ENCODE results near the gene GAS1. TPM values are rescaled to one million over a fixed set of nuclear protein-coding genes. Genes with fewer than 3 reads are reported as not detected.

GAS1 gene
- total RNA-seq, 4 donors from 2014 or later: 27.0 to 328 (median 97.9) TPM

DNA sequence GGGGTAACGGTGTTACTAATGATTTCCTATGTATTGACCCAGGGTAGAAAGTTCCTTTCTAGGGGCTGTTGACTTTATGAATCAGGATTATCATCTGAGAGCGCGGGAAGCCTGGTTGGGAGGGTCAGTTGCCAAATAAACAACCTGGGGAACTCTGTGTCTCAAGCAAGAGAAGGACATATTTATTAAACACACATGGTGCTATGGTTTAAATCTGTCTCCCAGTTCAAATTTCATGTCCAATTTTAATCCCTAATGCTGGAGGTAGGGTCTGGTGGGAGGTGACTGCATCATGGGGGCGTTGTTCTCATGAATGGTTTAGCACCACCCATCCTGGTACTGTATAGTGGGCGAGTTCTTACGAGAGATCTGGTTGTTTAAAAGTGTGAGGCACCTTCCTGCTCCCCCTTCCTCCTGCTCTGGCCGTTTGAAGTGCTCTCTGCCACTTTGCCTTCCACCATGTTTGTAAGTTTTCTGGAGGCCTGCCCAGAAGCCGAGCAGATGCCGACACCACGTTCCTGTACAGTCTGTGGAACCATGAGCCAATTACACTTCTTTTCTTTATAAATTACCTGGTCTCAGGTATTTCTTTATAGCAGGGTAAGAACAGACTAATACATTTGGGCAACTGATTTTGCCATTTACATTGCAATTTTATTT lies 19.7 kb upstream of the GAS1 start:
- ATAC-seq (ENCODE audit: low FRiP score) (no peak), DNase-seq (ENCODE audit: low spot score) (no peak)
- TF ChIP-seq, protein P1, sequence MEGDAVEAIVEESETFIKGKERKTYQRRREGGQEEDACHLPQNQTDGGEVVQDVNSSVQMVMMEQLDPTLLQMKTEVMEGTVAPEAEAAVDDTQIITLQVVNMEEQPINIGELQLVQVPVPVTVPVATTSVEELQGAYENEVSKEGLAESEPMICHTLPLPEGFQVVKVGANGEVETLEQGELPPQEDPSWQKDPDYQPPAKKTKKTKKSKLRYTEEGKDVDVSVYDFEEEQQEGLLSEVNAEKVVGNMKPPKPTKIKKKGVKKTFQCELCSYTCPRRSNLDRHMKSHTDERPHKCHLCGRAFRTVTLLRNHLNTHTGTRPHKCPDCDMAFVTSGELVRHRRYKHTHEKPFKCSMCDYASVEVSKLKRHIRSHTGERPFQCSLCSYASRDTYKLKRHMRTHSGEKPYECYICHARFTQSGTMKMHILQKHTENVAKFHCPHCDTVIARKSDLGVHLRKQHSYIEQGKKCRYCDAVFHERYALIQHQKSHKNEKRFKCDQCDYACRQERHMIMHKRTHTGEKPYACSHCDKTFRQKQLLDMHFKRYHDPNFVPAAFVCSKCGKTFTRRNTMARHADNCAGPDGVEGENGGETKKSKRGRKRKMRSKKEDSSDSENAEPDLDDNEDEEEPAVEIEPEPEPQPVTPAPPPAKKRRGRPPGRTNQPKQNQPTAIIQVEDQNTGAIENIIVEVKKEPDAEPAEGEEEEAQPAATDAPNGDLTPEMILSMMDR (IDR thresholded peaks at IDR 0.05): no peak

DNA sequence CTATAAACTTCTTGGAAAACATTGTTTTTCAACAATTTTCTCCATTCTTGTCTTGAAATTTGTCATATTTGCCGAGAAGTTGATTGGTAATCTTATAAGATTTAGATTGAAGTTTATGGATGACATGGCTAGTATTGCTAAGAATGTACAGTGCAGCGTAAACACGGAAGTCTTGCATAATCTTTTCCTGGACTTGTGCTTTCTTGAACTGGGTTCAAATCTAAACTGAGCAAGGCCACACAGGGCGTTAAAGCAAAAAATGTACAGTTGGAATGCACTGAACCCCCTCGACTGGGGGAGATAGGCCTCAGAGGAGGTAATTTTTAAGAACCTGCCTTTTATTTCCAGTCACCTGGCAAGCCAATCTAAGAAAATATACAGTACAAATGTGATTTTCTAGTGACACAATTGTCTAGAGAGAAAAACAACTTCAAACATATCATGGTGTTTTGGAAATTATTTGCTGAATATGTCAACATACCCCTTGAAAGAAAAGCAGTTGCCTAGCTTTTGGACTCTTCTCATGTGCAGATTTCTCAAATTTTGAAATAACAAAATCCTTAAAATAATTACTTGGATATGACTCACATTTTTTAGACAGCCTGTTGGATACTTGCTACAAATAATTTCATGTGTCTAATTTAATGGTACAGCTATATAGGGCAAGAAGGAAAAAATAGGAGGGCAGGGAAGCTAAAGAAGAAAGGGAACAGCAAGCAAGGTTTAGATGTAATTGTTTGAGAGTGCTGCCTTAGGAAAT lies 18.5 kb upstream of the GAS1 start:
- DNase-seq (ENCODE audit: low spot score) (no peak), ATAC-seq (ENCODE audit: low FRiP score) (peak; percentile 65)
- TF ChIP-seq, protein P1 (IDR thresholded peaks at IDR 0.05): no peak

DNA sequence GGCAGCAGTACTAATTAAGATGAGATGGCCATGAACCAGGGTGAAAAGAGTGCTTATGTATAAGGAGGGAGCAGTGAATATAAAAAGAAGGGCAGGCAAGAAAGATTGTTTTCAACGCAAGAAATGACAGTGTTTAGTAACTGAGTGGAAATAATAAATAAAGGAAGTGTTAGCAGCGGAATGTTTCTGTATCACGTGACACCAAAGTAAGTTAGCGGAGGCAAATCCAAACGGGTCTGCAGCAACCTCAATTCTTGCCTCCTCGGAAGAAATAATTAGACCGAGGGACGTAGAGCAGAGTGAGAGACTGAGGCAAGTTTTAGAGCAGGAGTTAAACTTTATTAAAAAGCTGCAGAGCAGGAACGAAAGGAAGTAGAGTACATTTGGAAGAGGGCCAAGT lies 15.4 kb upstream of the GAS1 start:
- TF ChIP-seq, protein P1 (IDR thresholded peaks at IDR 0.05): no peak
- ATAC-seq (ENCODE audit: low FRiP score) (no peak), DNase-seq (ENCODE audit: low spot score) (no peak)

DNA sequence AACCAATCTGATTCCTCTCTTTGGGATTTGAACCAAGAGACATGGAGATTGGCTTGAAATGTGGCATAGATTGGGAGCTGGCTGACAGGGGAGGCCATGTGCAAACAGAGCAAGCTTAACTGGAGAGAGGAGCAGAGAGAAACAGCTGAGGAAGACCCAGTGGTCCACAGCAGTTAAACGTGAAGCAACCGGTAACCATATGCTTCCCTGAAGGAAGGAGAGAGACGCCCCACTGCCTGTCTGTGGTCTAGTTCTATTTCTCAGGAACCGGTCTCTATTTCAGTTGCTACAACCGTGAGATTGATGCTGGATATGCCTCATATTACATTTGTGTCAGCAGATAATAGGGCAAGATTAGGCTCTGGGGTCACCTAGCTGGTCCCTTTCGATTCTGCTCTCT lies 13.6 kb upstream of the GAS1 start:
- no peak for DNase-seq (ENCODE audit: low spot score)
- no peak for ATAC-seq (ENCODE audit: low FRiP score)
- TF ChIP-seq, protein P1 (IDR thresholded peaks at IDR 0.05): no peak

DNA sequence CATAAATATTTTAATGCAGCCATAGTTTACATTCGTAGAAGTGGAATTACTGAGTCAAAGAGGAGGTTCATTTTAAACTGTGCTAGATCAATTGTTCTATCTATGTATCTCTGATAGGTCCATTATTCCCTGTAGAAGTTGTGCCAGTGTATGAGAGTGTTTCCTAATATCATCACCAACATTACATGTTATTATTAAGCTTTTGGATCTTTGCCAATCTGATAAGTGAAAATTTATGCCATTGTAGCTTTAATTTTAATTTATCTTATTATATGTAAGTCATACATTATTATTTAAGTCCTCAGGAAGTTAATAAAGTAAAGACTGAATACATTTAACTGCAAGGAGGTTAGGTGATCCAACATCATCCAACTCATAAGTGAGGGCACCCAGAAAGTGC lies 10.9 kb upstream of the GAS1 start:
- DNase-seq (ENCODE audit: low spot score) (no peak), ATAC-seq (ENCODE audit: low FRiP score) (no peak)
- TF ChIP-seq, protein P1 (IDR thresholded peaks at IDR 0.05): no peak

DNA sequence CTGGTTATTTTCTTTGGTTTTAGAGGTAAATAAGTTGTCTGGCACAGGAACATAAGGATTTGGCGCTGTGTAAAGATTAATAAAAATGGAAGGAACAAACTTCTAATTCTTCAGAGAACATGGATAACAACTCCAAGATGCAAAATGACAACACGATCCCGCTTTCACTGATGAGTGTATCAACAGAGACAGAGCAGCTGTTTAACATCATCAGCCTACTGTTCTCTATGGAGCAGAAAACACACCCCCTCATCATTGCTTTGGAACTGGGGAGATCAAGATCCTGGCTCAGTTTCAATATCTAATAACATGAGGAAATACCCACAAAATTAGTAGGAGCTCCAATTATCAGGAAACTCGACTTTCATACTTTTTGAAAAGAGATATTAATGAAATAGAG lies 8.3 kb upstream of the GAS1 start:
- DNase-seq (ENCODE audit: low spot score) (no peak), ATAC-seq (ENCODE audit: low FRiP score) (no peak)
- TF ChIP-seq, protein P1 (IDR thresholded peaks at IDR 0.05): no peak

DNA sequence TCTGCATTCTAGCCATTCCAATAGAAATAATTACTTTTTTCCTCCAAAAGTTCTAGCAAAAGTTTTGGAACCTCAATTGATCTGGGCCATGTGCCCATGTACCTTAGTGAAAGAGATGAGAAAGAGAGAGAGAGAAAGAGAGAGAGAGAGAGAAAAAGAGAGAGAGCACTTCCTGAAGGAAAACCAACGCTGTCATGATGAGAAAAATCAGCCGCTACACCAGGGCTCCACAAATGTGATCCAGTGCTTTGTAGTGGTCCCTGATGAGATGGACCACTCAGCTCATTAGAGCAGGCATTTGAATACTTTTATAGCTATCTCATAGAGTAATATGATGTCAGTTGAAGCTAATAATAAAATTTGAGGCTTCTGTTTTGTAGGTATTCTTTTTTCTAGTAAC lies 7.7 kb upstream of the GAS1 start:
- no peak for DNase-seq (ENCODE audit: low spot score)
- no peak for ATAC-seq (ENCODE audit: low FRiP score)
- TF ChIP-seq, protein P1 (IDR thresholded peaks at IDR 0.05): no peak
